ENCODE data around the gene GRXCR2.

The GRXCR2 gene

DNA sequence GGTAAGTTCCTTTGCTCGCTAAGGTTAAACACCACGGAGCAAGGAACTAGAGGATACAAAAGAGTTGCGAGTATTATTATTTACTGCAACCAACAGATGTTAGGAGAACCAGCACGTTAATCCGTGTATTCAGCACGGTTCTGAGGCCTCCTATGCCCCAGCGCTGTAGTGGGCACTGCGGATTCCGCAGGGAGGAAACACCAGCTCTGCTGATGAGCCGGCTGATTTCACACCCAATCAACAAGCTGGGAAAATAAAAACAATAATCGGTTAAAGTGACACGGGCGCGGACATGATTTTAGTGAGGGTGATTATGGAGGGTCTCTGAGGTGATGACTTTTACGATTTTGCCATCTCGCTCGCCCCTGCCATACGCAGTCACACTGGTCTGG is 37.0 kb downstream of the GRXCR2 start:
- DNase-seq: no peak

DNA sequence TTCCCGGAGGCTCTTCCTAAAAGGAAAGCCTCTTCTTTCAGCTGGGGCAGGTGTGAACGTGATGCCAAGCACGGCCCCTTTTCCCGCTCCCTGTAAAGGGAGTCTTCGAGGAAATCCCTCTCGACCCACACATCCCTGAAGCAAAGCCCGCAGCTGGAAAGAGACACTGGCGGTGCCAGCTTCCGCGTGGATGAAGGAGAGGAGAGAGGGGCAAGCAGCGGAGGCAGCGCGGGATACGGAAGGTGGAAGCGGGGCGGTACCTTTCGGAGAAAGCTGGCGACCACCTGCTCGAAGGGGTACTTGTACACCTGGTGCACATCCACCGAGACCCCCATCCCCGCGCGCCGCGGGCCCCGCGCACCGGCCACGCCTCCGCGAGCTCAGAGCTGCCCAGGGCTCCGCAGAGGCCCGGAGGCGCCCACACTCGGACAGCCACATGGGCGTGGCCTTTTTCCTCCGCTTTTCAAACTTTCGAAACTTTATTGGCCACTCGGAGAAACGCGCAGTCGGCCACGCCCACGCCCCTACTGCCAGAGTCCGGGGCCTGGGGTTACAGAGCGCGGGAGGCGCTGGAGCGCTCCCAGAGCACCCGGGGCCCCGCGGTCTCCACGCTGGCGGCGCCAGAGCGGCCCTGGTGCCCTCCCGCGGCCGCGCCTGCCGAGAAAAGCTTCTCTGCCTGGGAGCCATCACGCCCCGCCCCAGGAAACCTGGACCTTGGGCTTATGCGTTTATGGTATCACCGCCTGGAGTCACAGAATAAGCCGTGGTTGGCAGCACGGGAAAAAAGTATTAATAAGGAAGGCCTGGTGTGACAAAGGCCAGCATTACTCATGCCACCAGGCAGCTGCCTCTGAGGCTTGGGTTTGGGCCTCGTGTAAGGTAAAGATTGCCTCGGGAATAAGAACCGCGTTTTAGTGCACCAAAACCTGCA is 37.6 kb downstream of the GRXCR2 start, which contains the start of gene PRELID2:
Gene PRELID2, minus strand, starts transcription at position 426 of the 931 bp plus-strand sequence. Its CDS starts 91 bp downstream, at position 335.
- peak; percentile 97 for DNase-seq

DNA sequence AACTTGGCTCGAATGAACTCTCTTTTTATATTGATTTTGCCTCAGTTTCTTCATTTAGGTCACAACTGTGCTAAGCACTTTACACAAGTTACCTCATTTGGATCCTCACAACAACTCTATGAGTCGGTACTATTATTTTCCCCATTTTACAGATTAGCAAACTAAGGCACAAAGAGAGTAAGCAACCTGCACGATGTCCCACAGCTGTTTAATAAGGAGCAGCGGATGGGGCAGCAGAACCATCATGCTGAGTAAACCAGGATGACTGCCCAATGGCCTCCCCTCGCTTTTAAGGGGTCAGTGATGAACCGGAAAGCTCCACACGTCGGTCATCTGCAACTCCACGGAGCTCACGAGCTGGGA is 38.3 kb downstream of the GRXCR2 start:
- DNase-seq: no peak

DNA sequence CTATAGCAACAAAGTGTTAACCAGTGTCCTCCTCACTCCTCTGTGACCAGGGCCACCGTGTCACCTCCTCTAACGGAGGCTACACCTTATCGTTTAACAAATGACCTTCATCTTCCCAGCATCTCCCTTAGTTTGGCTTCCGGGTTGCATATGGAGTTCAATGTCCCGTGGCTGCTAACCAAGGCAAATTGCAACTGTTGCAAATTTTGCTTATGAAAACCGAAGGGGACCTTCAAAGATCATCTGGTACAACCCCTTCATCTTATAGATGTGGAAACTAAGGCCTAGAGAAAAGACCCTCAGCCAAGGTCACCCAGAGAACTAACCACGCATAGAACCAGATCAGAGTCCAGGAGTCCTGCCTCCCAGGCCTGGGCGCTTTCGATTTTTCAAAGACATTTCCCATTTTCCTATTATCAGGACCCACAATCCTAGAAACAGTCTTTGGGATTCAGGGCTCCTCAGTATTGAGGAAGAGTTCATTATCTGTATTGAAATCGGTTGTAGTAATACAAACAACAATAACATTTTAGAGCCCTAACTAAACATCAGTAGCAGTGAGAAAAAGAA is 39.1 kb downstream of the GRXCR2 start:
- DNase-seq: no peak

DNA sequence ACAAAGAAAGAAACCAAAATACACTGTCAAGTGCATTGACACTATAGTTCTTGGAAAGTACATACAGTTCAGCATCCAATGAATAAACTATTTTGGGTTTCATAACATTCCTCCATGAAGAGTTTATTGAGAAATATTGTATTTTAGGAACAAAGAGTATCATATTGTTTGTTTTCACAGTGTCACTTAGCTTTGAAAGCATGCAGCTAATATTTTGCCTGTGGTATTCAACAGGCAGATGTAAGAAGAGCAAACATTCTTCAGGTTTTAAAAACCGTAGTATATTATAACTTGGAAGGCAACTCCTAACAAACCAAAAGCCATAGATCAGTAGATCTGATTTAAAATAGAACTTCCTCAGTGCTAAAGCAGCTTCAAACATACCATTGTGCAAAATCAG is 42.2 kb downstream of the GRXCR2 start:
- no peak for DNase-seq

- no peak for DNase-seq
Observed at GRCh38 chr5:145829708-145830361, 43.0 kb downstream of the GRXCR2 start.

DNA sequence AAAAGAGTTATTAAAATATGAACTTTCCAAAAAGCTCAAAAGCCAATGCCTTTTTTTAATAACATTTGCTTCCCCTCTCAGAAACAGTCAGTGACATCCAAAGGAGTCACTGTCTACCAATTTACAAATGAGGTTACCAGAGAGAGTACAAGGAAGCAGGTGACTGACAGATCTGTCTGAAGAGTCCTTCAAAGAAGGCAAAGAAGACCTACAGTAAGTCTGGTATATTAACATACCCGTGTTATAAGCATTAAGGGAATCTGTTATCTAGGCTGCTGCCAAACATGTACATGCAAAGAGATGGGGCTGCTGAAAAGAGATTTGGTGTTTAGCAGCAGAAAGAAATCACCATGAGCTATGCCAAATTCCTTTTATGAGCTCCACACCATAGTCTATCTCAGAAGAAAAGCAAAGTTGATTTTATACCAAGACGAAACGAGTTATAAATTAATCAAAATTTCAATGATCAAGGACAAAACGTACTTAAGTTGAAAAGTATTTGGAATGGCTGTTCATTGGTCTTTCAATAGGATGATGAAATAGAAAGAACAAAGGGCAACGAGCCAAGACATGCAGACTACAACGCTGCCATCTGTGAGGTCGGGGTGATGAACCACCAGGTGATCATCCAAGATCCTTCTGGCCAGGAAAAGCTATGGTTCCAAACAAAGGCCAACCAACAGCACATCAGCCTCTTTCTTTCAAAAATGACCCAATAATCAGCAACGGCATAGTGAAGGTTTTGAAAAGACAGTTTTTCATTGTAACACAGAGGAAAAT is 45.7 kb downstream of the GRXCR2 start:
- no peak for DNase-seq

- DNase-seq: no peak
Observed at GRCh38 chr5:145825751-145826180, 47.0 kb downstream of the GRXCR2 start.

GRCh38 chr5:145824040-145824439 is 48.8 kb downstream of the GRXCR2 start:
- DNase-seq: no peak

- DNase-seq: no peak
Observed at GRCh38 chr5:145818604-145819003, 54.2 kb downstream of the GRXCR2 start.

DNA sequence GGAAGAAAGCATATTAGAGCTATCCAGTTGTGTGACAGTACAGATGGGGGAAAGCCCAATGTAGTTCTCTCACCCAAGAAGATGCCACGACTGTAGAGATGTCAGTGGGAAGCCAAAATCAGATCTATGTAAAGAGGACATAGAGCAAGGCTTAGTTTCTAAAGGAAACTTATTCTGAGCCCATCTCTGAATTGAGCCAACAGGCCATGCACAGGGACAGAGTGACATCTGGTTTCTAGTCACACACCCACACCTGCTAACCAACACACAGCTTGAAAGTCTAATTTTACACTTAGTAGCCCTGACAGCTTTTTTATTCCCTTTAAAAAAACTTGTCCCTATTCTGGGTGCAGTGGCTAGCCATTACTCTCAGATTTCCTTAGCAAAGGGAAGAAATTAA is 59.9 kb downstream of the GRXCR2 start:
- no peak for DNase-seq

- DNase-seq: no peak
Observed at GRCh38 chr5:145811834-145812625, 60.8 kb downstream of the GRXCR2 start.
